ENCODE results near the gene GALNT7.

DNA sequence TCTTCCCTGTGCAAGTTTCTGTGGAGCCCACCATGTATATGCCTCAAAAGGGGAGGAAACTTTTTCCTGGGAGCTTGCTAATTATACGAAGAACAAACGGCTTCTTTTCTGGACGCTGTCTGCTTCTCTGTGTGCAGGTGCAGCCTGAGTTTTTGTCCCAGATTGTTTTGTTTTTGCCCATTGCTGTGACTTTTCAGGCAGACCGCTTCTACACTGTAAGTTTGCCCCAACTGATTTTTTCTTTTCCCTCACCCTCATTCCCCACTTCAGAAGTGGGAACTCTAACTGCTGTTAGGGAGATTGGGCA is 113.6 kb downstream of the GALNT7 start:
- TF ChIP-seq CTCF (CRISPR knock-in tag; IDR thresholded peaks at IDR 0.05) (no peak), ZNF775 (CRISPR knock-in tag; IDR thresholded peaks at IDR 0.05; ENCODE audit: borderline replicate concordance) (no peak), SSRP1 (CRISPR knock-in tag; IDR thresholded peaks at IDR 0.05) (no peak), ETV6 (CRISPR knock-in tag; conservative IDR thresholded peaks at IDR 0.05) (no peak)

All from HepG2 (cell line).